MM.1S (cell line): ENCODE measurements around the gene GAPDHS.

Experiments
- CTCF ChIP-seq: fragments of 300-600 bp; sonication (generic); IDR thresholded peaks from 2 replicates; pipeline ENCODE4 v1.5.1; 2016; ENCODE audit warnings: antibody characterized with exemption, low read length, mixed read lengths
- EZH2 ChIP-seq: fragments of 300-600 bp; sonication (generic); optimal IDR thresholded peaks from 2 replicates; pipeline ENCODE3; 2017; ENCODE audit warnings: low read depth, mild to moderate bottlenecking, antibody characterized with exemption, low read length, mixed read lengths
- EZH2phosphoT487 ChIP-seq: fragments of 300-600 bp; sonication (generic); IDR thresholded peaks from 2 replicates; pipeline ENCODE4 v1.6.1; 2018; ENCODE audit warnings: antibody characterized with exemption, low read length

DNA sequence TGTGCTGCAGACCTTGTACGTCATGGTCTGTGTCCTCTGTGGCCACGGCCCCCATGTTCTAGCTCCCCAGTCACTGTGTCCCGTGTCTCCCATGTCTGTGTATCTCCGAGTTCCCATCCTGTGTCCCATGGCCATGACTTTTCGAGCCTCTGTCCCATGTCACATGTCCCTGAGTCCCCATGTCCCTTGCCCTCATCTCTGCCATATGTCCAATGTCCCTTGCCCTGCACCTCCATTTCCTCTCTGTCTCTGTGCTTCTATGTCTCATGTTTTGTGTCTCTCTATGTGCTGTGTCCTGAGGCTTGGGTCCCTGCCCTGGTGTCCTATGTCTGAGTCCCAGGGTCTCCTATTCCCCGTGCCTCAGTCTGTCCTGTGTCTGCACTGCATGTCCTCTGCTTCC, 28.2 kb downstream of the GAPDHS start:
- TF ChIP-seq CTCF (no peak), EZH2phosphoT487 (no peak), EZH2 (no peak)
